GM18519 (cell line): ENCODE measurements around the gene FKBP1A.
"Not testable (repeated sequence)": the region's sequence is repeated elsewhere in the genome, so short reads cannot be mapped to it uniquely, and the experiment has no call there.

Experiments
- ATAC-seq: cut with Tn5 transposase; IDR thresholded peaks from one replicate; pipeline ENCODE4 v1.9.1; 2021; ENCODE audit warnings: mild to moderate bottlenecking, moderate library complexity; ENCODE audit not compliant: unreplicated experiment, low FRiP score

Gene FKBP1A

DNA sequence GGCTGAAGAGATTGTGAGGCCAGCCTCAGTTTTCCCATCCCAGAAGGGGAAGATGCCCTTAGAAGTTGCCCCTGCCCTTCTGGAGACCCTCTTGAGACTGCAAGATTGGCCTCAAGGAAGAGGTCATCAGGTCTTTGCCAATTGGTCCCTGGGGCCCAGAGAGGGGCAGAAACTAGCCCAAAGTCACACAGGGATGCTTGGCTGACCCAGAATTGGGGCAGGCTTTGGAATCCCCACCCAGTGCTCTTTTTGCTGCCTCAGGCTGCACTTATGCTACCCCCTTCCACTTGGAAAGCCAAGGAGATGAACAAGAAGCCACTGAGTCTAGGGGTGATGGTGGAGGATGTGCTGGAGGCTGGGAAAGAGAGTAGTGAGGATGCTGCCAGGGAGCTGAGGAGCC lies 24.9 kb upstream of the FKBP1A start:
- ATAC-seq = no peak

DNA sequence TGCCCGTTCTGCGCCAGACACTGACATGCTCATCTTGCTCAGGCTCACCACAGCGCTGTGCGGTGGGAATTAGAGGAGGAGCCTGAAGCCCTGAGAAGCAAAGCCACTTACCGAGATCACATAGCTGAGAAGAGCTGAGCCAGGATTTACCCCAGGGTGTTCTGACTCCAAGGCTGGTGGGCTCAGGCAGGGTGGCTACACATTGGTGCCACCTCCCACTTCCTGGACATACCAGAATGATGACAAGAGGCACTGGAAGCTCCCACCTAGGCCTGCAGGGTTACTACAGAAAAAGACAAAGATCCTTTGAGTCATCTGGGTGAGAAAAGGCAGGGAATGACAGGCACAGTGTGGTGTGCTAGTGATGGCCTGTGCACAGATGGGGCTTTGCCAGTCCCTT lies 24.4 kb upstream of the FKBP1A start:
- no peak for ATAC-seq

DNA sequence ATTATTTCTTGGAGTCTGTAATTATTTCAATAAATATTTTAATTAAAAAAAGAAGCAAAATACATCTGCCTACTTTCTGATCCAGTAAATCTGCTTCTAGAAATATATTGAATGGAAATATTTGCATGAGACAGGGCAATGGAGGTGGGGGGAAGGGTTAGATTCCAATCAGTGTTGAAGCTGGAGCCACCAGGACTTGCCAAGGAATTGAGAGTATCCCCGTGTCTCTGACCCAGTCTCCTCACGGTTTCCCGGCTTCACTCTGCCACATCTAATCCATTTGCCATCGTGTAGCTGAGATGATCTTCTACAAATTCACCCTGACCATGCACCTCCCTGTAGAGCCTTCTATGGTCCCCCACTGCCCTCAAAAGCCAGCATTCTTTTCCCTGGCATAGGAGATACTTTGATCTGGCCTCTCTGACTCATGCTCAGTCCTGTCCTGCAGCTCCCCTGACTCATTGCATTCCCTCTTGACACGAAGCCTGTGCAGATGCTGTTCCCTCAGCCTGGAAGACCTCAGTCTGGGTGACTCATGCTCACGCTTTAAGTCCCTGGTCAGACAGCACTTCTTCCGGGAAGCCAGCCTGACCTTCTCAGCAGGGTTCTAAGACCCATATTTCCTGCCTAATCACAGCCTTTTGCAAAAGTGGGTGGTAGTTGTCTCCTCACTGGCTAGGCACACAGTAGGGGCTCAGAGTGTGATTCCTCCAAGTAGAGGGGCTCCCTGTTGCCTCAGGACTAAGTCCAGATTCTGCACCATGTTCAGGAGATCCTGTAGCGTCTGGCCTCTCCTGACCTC lies 23.0 kb upstream of the FKBP1A start:
- ATAC-seq = no peak

DNA sequence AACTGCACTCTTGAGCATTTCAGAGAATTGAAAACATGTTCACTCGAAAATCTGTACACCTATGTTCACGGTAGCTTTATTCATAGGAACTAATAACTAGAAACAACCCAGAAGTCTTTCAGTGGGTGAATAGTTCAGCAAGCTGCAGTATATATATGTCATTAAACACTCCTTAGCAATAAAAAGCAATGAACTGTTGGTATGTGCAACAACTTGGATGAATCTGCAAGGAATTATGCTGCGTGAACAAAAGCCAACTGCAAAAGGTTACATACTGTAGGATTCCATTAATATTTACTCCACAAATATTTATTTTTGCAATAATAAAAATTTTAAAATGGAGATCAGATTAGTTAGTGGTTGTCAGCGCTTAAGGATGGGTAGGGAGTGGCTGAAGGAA lies 22.1 kb upstream of the FKBP1A start:
- ATAC-seq = no peak

DNA sequence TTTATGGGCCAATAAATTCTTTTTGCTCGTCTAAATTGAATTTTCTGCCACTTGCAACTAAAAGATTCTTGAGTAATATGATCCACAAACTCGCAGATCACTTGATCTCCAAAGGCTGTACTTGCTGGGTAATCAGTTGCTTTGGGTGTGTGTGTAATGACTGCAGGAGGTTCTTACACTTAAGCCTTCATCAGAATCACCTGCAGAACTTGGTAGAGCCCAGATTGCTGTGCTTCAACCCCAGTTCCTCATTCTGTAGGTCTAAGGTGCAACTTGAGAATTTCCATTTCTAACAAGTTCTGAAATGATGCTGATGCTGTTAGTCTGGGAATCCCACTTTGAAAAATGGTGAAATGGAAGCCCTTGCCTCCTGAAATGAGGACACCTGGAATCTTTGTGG lies 12.9 kb upstream of the FKBP1A start:
- no peak for ATAC-seq

DNA sequence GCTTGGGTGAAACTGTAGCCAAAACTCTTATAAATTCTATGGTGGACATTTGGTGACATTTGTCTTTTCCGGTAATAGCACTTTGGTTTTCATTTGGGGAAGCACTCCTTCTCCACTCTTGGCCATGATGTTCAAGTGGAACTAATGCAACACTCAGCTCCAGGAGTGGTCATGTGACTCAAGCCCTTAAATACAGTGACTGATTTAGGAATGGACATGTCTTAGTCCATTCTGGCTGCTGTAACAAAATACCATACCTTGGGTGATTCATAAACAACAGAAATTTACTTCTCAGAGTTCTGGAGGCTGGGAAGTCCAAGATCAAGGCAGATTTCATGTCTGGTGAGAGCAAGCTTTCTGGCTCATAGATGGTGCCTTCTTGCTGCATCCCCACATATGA lies 10.8 kb upstream of the FKBP1A start:
- ATAC-seq = no peak

DNA sequence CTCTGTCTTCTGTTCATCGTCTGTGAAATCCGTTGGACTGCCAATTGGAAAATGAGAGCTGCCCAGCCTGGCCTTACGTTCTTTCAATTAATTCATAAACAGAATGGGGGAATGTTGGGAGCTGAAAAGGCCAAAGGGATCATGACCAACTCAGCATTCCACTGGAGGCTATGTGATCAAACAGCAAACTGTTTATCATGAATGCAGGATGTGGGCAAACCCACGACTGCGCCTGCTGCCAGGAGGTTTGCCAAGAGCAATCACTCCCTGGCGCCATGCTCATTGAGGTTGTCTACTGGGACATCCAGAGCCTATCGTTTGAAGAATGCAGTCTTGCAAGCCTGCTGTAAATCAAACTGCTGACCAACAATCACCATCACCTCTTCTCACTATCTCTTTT lies 9.3 kb upstream of the FKBP1A start:
- no peak for ATAC-seq

DNA sequence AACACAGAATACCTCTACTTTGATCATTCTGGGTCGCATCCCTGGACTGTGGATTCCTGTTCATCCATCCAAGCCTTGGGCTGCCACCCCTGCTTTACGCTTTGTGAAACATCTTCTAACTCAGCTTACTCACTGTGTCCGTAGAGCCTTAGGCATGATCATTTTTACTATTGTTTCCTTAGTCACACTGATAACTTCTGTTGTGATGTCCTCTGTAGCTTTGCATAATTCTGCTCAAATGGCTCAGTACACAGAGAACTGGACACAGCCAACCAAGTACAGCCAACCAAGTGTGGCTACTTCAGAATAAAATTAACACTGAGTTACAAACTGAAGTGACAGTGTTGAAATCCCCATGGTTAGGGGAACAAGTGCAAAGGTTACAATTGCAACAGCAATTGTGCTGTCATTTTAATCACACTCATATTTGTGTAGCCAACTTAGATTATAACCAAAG lies 8.6 kb upstream of the FKBP1A start:
- ATAC-seq = no peak

DNA sequence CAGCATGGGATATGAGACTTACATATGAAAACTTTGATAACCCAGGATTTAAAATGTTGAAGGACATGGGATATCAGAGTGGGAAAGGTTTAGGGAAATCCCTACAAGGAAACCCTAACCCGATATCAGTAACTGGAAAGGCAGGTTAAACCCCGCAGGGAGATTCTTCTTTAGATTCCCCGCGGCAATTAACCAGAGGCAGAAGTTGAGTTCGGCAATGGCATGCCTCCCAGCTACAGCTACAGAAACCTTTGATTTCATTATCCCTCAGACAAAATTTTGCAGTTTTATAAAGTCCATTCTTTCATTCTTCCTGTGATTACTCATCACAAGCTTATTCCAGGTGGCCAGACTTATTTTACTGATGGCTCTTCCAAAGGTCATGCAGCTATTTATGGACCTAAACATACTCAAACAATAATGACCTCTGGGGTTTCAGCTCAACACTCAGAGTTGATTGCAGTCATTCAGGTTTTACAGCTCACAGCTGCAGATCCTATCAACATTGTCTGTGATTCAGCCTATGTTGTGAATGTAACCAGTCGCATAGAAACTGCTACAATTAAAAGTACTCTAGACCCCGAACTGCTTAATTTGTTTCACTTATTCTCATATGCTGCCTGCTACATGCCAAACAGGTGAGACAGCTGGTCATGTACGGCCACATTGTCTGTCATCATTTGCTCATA lies 7.0 kb upstream of the FKBP1A start:
- not testable (repeated sequence) for ATAC-seq

DNA sequence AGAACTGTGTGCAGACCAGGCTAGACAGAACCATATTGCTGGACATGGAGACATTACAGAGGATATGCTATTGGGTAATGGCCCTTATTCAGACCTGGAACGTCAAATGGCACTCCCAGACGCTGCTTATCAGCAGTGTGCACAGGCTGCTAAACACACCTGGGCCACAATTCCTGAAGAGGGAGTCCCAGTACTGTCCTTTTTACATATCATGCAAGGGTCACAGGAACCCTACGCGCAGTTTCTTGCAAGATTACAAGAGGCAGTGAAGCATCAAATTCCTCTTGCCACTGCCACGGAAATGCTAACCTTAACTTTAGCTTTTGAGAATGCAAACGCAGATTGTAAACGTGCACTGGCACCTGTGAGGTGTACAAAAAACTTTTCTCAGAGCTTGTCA lies 5.3 kb upstream of the FKBP1A start:
- not testable (repeated sequence) for ATAC-seq

DNA sequence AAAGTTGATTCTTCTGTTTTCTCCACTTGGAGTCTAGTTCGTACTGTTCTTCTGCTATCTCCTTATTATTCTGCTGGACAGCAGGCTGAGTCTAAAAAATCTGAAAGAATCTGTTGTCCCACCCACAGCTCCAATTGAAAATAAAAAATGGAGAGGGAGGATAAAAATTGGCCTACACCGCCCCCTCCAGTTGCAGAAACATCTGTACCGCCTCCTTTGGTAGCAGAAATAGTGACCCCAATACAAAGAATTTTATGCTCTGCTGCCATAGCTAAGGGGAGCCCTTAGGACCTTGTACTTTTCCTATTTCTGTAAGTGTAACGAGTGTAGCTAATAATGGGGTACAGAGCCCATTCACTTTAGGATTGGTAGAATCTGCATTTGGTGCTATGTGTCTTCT lies 4.9 kb upstream of the FKBP1A start:
- no peak for ATAC-seq

DNA sequence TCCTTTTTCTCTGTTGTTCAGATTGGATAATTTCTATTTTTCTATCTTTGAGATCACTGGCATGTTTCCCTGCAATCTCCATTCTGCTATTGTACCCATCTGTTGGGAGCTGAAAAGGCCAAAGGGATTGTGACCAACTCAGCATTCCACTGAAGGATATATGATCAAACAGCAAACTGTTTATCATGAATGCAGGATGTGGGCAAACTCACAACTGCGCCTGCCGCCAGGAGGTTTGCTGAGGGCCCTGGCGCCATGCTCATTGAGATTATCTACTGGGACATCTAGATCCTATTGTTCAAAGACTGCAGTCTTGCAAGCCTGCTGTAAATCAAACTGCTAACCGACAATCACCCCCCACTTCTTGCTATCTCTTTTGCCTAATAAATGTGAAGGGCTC lies 3.8 kb upstream of the FKBP1A start:
- no peak for ATAC-seq

DNA sequence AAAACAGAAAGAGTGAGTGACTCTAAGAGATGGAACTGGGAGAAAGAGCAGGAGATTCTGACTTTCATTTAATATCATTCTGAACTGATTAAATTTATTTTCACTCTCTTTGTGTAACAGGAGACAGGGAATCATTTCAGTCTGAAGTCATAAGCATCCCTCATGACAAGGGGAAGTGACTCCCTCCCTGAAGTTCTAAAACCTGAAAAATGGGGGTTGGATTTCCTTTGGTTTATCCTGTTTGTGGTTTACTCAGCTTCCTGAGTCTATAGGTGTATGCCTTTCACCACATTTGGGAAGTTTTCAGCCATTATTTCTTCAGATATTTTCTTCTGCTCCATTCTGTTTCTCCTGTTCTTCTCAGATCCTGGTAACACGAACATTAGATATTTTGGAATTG lies 3.4 kb upstream of the FKBP1A start:
- ATAC-seq = no peak

DNA sequence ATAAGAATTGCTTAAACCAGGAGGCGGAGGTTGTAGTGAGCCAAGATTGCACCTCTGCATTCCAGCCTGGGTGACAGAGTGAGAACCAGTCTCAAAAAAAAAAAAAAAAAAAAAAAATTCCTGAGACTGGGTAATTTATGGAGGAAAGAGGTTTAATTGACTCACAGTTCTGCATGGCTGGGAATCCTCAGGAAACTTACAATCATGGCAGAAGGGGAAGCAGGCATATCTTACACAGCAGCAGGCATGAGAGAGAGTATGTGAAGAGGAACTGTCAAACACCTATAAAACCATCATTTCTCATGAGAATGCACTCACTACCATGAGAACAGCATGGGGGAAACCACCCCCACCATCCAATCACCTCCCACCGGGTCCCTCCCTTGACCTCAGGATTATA lies 1.8 kb upstream of the FKBP1A start:
- ATAC-seq = no peak

DNA sequence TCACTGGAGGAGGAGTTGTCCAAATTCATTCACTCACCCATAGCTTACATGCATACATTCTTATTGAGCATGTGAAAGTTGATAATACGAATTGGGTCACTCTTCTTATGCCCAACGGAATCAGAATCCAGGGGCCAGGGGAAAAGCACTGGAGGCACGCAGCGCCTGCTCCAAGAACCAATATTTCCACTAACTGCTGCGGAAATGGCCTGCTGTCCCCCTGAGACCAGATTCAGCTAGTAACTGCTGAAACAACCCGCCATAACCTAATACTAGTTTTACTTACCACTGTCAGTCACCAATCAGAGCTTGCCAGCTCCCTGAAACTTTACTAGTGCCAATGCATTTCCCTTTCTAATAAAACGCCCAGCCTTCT lies 641 bp upstream of the FKBP1A start:
- no peak for ATAC-seq

DNA sequence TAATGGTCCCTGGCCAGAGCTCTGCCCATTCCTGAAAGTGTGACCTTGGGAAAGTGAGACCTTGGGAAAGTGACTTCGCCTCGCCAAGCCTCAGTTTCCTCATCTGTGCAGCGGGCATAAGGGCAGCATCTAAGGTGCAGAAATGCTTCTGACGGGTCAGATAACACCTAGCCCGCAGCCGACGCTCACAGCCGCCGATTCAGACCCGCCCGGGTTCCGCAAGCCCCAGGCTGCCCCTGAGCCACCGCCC lies 486 bp downstream of the FKBP1A start:
- ATAC-seq = no peak

DNA sequence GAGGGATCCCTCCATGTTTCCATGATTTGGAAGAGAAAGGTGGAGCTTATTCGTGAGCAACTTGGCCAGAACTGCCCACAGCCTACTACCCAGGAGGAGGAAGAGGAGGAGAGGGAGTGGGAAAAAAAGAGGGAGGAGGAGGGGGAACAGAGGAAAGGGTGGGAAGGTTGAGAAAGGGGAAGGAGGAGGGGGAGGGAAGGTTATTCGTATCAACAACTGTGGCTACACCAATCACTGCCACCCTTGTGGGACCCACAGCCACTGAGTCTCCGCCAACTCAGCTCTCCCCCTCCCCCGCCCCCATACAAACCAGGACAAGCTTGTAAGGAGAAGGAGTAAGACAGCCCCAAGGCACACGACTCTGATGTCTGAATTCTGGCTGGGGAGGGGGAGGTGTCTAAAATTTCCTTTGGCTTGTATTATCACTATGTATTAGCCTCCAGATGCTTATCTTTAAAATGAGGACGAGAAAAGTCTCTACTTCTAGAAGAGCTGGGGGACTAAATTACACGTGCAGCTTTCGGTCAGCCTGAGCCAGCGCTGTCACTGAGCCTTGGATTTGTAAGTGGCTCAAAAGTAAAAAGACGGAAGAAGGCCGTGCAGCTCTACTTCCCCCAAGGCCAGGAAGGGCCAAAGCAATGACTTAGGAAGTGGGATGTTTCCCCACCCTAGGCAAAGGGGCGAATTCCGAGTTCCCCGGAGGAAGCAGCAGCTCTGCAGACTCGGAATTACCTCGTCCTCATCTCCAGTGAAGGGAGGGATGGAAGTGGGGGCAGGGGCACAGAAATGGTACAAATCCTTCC lies 1.0 kb downstream of the FKBP1A start:
- ATAC-seq = no peak

DNA sequence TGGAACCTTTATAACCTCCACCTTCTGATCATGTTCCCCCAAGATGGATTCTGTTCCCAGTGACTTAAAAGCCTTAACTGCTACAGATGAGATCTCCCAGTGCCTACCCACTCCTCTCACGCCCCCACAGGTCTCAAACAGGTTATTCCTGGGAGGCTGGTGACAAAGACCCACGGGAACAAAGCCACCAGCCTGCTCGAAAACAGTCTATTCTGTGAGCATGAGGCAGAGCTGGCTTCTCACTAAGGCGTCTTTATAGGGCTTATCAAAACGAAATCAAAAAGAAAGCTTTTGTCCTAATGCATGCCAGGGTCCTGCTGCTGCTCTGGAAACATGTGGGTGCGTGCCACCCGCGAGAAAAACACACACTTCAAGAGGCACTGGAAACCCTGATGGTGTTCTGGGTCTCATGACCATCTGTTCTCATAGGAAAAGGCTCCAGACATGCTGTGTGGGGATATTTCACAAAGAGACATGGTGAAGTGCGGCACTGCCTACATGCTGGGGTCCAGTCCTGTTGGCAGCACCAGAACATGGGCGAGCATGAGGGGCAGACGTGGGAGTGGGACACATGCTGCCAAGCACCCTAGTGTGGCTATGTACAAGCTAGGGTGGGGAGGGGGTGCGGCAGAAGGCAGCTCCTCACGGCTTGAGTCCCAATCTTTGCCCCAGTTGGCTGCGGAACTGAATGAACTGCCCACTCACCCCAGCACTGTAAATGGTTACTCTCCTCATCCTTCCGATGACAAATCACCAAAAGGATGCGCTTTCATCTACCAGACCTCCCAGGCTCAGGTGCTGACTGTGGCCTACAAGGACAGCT lies 2.1 kb downstream of the FKBP1A start:
- ATAC-seq = no peak

DNA sequence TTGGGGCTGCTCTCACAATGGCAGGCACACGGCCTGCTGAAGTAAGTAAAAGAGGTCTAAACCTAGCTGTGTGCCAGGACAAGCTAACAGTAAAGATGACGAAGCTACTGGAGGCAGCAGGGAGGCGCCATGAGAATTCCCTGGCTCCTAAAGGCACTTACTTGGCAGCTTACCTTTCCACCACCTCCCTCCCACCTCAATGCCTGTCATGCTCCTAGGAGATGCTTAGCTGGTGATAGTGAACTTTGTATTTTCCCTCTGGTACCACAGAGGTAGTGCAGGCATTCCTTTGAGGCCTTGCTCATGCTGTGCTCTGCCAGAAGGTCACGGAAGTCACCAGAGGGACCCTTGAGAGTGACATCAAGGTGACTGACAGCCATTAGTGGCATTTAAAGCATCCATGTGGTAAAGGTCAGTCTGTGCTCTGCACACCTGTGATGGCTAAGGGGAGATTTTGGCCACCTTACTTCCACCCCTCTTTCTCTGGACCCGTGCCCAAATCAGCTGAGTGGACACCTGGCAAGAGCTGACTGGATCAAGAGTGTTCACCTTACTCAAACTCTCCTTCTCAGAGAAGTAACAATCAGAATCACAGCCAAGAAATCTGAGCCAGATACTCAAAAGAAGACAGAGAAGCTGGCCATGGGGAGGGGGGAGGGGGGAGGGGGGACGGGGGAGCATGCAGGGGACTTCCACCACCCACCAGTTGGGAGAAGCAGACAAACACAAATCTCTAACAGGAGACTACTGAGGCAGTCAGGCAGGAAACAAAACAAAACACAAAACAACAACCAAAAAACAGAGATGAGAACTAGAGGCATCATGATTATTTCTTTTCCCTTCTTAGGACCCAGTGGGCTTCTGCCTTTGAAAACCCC lies 2.9 kb downstream of the FKBP1A start:
- no peak for ATAC-seq
